ENCODE measurements around the gene MT4.

Gene MT4

GRCh38 chr16:56609463-56609921 lies 44.6 kb downstream of the MT4 start (continued):
- TF ChIP-seq ZBTB44 (tag by site-specific recombination; IDR thresholded peaks at IDR 0.05) (peak; percentile 73), ZNF214 (tag by site-specific recombination; IDR thresholded peaks at IDR 0.05; ENCODE audit: borderline replicate concordance) (no peak), MEIS1 (CRISPR knock-in tag; IDR thresholded peaks at IDR 0.05; ENCODE audit: borderline replicate concordance) (no peak), ZNF791 (tag by site-specific recombination; IDR thresholded peaks at IDR 0.05) (no peak), ZNF266 (tag by site-specific recombination; IDR thresholded peaks at IDR 0.05; ENCODE audit: low read depth) (no peak), ZBTB48 (tag by site-specific recombination; IDR thresholded peaks at IDR 0.05) (no peak), ZNF221 (tag by site-specific recombination; IDR thresholded peaks at IDR 0.05; ENCODE audit: borderline replicate concordance) (no peak), RBAK (tag by site-specific recombination; IDR thresholded peaks at IDR 0.05) (no peak), ZNF10 (tag by site-specific recombination; IDR thresholded peaks at IDR 0.05) (no peak), OSR2 (tag by site-specific recombination; IDR thresholded peaks at IDR 0.05) (peak; percentile 95), GLIS2 (tag by site-specific recombination; IDR thresholded peaks at IDR 0.05) (no peak), ZNF600 (tag by site-specific recombination; IDR thresholded peaks at IDR 0.05) (peak; percentile 15; the same call in 1 of the 2 replicates), ZNF223 (tag by site-specific recombination; IDR thresholded peaks at IDR 0.05) (no peak), EGR2 (tag by site-specific recombination; IDR thresholded peaks at IDR 0.05; ENCODE audit: low read depth) (no peak), GLIS1 (tag by site-specific recombination; IDR thresholded peaks at IDR 0.05) (no peak), ZFP41 (tag by site-specific recombination; IDR thresholded peaks at IDR 0.05; ENCODE audit: borderline replicate concordance) (no peak), ZNF184 (tag by site-specific recombination; IDR thresholded peaks at IDR 0.05) (no peak), ZNF585B (tag by site-specific recombination; IDR thresholded peaks at IDR 0.05) (no peak), WT1 (tag by site-specific recombination; IDR thresholded peaks at IDR 0.05) (no peak), KLF1 (tag by site-specific recombination; IDR thresholded peaks at IDR 0.05) (no peak), ZNF660 (tag by site-specific recombination; IDR thresholded peaks at IDR 0.05) (no peak; the same call in 1 of the 2 replicates), PATZ1 (tag by site-specific recombination; IDR thresholded peaks at IDR 0.05) (peak; percentile 42), SP3 (tag by site-specific recombination; IDR thresholded peaks at IDR 0.05) (no peak), ZBTB8A (tag by site-specific recombination; IDR thresholded peaks at IDR 0.05) (0 out of 2 replicates have a peak, but pooled peaks have one; percentile 5), TCF7L2 (IDR thresholded peaks at IDR 0.05; ENCODE audit: borderline replicate concordance, low read depth, low read length) (no peak), ZNF114 (tag by site-specific recombination; IDR thresholded peaks at IDR 0.05) (no peak)
- TF ChIP-seq, protein P1, sequence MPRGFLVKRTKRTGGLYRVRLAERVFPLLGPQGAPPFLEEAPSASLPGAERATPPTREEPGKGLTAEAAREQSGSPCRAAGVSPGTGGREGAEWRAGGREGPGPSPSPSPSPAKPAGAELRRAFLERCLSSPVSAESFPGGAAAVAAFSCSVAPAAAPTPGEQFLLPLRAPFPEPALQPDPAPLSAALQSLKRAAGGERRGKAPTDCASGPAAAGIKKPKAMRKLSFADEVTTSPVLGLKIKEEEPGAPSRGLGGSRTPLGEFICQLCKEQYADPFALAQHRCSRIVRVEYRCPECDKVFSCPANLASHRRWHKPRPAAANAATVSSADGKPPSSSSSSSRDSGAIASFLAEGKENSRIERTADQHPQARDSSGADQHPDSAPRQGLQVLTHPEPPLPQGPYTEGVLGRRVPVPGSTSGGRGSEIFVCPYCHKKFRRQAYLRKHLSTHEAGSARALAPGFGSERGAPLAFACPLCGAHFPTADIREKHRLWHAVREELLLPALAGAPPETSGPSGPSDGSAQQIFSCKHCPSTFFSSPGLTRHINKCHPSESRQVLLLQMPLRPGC (tag by site-specific recombination; IDR thresholded peaks at IDR 0.05) = no peak
- TF ChIP-seq, protein P2, sequence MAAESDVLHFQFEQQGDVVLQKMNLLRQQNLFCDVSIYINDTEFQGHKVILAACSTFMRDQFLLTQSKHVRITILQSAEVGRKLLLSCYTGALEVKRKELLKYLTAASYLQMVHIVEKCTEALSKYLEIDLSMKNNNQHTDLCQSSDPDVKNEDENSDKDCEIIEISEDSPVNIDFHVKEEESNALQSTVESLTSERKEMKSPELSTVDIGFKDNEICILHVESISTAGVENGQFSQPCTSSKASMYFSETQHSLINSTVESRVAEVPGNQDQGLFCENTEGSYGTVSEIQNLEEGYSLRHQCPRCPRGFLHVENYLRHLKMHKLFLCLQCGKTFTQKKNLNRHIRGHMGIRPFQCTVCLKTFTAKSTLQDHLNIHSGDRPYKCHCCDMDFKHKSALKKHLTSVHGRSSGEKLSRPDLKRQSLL (tag by site-specific recombination; IDR thresholded peaks at IDR 0.05) = no peak
- TF ChIP-seq, protein P3, sequence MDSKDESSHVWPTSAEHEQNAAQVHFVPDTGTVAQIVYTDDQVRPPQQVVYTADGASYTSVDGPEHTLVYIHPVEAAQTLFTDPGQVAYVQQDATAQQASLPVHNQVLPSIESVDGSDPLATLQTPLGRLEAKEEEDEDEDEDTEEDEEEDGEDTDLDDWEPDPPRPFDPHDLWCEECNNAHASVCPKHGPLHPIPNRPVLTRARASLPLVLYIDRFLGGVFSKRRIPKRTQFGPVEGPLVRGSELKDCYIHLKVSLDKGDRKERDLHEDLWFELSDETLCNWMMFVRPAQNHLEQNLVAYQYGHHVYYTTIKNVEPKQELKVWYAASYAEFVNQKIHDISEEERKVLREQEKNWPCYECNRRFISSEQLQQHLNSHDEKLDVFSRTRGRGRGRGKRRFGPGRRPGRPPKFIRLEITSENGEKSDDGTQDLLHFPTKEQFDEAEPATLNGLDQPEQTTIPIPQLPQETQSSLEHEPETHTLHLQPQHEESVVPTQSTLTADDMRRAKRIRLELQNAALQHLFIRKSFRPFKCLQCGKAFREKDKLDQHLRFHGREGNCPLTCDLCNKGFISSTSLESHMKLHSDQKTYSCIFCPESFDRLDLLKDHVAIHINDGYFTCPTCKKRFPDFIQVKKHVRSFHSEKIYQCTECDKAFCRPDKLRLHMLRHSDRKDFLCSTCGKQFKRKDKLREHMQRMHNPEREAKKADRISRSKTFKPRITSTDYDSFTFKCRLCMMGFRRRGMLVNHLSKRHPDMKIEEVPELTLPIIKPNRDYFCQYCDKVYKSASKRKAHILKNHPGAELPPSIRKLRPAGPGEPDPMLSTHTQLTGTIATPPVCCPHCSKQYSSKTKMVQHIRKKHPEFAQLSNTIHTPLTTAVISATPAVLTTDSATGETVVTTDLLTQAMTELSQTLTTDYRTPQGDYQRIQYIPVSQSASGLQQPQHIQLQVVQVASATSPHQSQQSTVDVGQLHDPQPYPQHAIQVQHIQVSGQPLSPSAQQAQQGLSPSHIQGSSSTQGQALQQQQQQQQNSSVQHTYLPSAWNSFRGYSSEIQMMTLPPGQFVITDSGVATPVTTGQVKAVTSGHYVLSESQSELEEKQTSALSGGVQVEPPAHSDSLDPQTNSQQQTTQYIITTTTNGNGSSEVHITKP (tag by site-specific recombination; IDR thresholded peaks at IDR 0.05) = peak; percentile 29; the same call in 1 of the 2 replicates
- TF ChIP-seq, protein P4, sequence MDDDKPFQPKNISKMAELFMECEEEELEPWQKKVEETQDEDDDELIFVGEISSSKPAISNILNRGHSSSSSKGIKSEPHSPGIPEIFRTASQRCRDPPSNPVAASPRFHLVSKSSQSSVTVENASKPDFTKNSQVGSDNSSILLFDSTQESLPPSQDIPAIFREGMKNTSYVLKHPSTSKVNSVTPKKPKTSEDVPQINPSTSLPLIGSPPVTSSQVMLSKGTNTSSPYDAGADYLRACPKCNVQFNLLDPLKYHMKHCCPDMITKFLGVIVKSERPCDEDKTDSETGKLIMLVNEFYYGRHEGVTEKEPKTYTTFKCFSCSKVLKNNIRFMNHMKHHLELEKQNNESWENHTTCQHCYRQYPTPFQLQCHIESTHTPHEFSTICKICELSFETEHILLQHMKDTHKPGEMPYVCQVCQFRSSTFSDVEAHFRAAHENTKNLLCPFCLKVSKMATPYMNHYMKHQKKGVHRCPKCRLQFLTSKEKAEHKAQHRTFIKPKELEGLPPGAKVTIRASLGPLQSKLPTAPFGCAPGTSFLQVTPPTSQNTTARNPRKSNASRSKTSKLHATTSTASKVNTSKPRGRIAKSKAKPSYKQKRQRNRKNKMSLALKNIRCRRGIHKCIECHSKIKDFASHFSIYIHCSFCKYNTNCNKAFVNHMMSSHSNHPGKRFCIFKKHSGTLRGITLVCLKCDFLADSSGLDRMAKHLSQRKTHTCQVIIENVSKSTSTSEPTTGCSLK (tag by site-specific recombination; IDR thresholded peaks at IDR 0.05) = no peak
